OCI-LY3 (cell line): Measurements from ENCODE around the gene MFRP.

ENCODE experiments used
- H2AFZ ChIP-seq: fragments of 200-600, 300-600 bp; shearing (Covaris generic); 2 replicates; pipeline ENCODE4 v1.6.0; 2014; ENCODE audit warnings: antibody characterized with exemption, low read depth, low read length
- H3K27ac ChIP-seq: fragments of 200-600, 300-600 bp; sonication (generic); 2 replicates; pipeline ENCODE4 v1.5.1; 2014; ENCODE audit warnings: mild to moderate bottlenecking, low read length, moderate library complexity, mixed read lengths
- H3K27me3 ChIP-seq: fragments of 200-600, 300-600 bp; sonication (generic); 2 replicates; pipeline ENCODE4 v1.6.1; 2014; ENCODE audit warnings: low read depth, low read length, mixed read lengths
- H3K36me3 ChIP-seq: fragments of 200-600, 300-600 bp; sonication (generic); replicated peaks from 2 replicates; pipeline ENCODE3; 2014; ENCODE audit warnings: low read depth, low read length, mixed read lengths
- H3K4me1 ChIP-seq: fragments of 300-600, 200-600 bp; sonication (generic); 2 replicates; pipeline ENCODE4 v1.6.1; 2014; ENCODE audit warnings: low read length, mixed read lengths
- H3K4me2 ChIP-seq: fragments of 200-600, 300-600 bp; sonication (generic); 2 replicates; pipeline ENCODE4 v1.6.1; 2014; ENCODE audit warnings: low read length, mixed read lengths
- H3K4me3 ChIP-seq: fragments of 300-600, 200-600 bp; sonication (generic); 2 replicates; pipeline ENCODE4 v1.5.1; 2014; ENCODE audit warnings: antibody characterized with exemption, mild to moderate bottlenecking, low read length, moderate library complexity
- H3K79me2 ChIP-seq: fragments of 300-600, 200-600 bp; shearing (Covaris generic); 2 replicates; pipeline ENCODE4 v1.6.1; 2014; ENCODE audit warnings: mild to moderate bottlenecking, low read length, mixed read lengths
- H3K9ac ChIP-seq: fragments of 300-600, 200-600 bp; shearing (Covaris generic); 2 replicates; pipeline ENCODE4 v1.6.0; 2014; ENCODE audit warnings: mild to moderate bottlenecking, low read length, moderate library complexity
- H3K9me3 ChIP-seq: fragments of 200-600, 300-600 bp; shearing (Covaris generic); 2 replicates; pipeline ENCODE4 v1.6.1; 2014; ENCODE audit warnings: low read length, mixed read lengths; ENCODE audit not compliant: insufficient read depth
- H4K20me1 ChIP-seq: fragments of 200-600, 300-600 bp; sonication (generic); 2 replicates; pipeline ENCODE4 v1.6.1; 2016; ENCODE audit warnings: low read length, mixed read lengths; ENCODE audit not compliant: insufficient read depth
- EZH2phosphoT487 ChIP-seq: fragments of 200-600 bp; shearing (Covaris generic); IDR thresholded peaks from 2 replicates; pipeline ENCODE4 v1.6.1; 2018; ENCODE audit warnings: antibody characterized with exemption, mixed run types, low read depth
- TF ChIP-seq, protein P1 (sequence below): fragments of 200-600, 300-600 bp; sonication (generic); IDR thresholded peaks from 2 replicates; pipeline ENCODE4 v1.5.1; 2014; ENCODE audit warnings: antibody characterized with exemption, low read length, low read depth

Gene MFRP

DNA sequence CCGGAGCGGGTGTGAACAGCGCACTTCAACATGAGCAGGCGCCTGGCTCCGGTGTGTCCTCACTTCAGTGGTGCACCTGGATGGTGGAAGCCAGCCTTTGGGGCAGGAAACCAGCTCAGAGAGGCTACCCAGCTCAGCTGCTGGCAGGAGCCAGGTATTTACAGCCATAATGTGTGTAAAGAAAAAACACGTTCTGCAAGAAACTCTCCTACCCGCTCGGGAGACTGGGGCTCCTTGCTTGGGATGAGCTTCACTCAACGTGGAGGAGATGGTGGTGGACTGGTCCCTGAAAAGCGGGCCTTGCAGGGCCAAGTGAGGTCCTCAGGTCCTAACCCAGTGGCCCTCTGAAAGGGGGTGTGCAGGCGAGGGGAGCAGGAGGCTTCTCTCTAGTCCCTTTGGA lies 37.1 kb downstream of the MFRP start:
- H3K27me3 ChIP-seq = no peaks in the 10 kb centered on the region
- H3K9me3 ChIP-seq = no peaks in the 10 kb centered on the region
- H3K79me2 ChIP-seq = no peaks in the 10 kb centered on the region
- H3K27ac ChIP-seq = no peak overlapping the region
- TF ChIP-seq EZH2phosphoT487 = no peak
- TF ChIP-seq, protein P1, sequence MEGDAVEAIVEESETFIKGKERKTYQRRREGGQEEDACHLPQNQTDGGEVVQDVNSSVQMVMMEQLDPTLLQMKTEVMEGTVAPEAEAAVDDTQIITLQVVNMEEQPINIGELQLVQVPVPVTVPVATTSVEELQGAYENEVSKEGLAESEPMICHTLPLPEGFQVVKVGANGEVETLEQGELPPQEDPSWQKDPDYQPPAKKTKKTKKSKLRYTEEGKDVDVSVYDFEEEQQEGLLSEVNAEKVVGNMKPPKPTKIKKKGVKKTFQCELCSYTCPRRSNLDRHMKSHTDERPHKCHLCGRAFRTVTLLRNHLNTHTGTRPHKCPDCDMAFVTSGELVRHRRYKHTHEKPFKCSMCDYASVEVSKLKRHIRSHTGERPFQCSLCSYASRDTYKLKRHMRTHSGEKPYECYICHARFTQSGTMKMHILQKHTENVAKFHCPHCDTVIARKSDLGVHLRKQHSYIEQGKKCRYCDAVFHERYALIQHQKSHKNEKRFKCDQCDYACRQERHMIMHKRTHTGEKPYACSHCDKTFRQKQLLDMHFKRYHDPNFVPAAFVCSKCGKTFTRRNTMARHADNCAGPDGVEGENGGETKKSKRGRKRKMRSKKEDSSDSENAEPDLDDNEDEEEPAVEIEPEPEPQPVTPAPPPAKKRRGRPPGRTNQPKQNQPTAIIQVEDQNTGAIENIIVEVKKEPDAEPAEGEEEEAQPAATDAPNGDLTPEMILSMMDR = no peak
- H3K4me2 ChIP-seq = no peak overlapping the region
- H2AFZ ChIP-seq = no peak overlapping the region
- H4K20me1 ChIP-seq = no peaks in the 10 kb centered on the region
- H3K4me3 ChIP-seq = no peak overlapping the region
- no peak overlapping the region for H3K9ac ChIP-seq
- H3K36me3 ChIP-seq = peaks cover 31% of the 10 kb centered on the region
- no peaks in the 10 kb centered on the region for H3K4me1 ChIP-seq

DNA sequence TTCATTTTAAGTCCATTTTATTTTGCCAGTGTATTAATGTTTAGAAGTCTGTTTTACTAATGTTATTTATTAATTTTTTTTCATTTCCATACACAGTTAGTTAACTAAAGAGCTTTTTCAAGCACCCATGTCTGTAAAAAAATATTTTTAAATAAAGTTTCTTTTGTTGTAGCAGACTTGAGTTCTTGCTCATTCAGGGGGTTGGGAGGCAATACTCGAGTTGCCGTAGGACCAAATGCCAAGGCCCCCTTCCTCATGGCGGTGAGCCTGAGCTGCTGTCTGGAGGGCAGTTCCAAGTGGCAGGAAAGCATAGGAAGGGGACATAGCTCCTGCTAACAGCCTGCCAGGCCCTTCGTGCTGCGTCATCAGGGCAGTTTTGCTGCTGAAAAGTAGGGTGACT lies 38.5 kb downstream of the MFRP start:
- Histone ChIP-seq H3K27me3 (no peaks in the 10 kb centered on the region), H2AFZ (no peak overlapping the region), H4K20me1 (no peaks in the 10 kb centered on the region), H3K9ac (no peak overlapping the region), H3K9me3 (no peaks in the 10 kb centered on the region), H3K36me3 (peaks cover 39% of the 10 kb centered on the region), H3K4me2 (no peak overlapping the region), H3K4me1 (no peaks in the 10 kb centered on the region), H3K79me2 (no peaks in the 10 kb centered on the region), H3K4me3 (no peak overlapping the region), H3K27ac (no peak overlapping the region)
- TF ChIP-seq, protein P1 = no peak
- no peak for TF ChIP-seq EZH2phosphoT487

DNA sequence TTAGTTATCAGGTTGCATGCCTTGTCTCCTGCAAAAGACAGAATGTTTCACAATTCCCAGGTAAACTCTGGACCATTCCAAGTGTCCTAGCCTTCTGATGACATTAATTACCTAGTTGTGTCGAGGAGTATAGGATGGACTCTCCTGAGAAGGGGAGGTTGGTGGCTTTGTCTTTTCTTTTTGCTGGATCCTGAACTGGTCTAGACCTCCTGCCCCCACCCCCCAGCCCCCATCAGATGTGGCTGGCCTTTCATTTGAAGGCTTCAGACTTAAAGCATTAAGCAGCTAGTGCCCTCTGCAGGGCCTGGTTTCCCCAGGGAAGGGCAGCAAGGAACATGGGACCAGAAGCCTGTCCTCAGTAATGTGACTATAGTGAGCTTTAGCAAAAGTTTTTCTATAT lies 39.3 kb downstream of the MFRP start:
- Histone ChIP-seq H4K20me1 (no peaks in the 10 kb centered on the region), H3K4me1 (no peaks in the 10 kb centered on the region), H3K27ac (no peak overlapping the region), H3K9me3 (no peaks in the 10 kb centered on the region), H3K4me2 (no peak overlapping the region), H3K36me3 (peaks cover 45% of the 10 kb centered on the region), H3K9ac (no peak overlapping the region), H2AFZ (no peak overlapping the region), H3K4me3 (no peak overlapping the region), H3K79me2 (no peaks in the 10 kb centered on the region), H3K27me3 (no peaks in the 10 kb centered on the region)
- no peak for TF ChIP-seq EZH2phosphoT487
- TF ChIP-seq, protein P1 = peak; percentile 21

DNA sequence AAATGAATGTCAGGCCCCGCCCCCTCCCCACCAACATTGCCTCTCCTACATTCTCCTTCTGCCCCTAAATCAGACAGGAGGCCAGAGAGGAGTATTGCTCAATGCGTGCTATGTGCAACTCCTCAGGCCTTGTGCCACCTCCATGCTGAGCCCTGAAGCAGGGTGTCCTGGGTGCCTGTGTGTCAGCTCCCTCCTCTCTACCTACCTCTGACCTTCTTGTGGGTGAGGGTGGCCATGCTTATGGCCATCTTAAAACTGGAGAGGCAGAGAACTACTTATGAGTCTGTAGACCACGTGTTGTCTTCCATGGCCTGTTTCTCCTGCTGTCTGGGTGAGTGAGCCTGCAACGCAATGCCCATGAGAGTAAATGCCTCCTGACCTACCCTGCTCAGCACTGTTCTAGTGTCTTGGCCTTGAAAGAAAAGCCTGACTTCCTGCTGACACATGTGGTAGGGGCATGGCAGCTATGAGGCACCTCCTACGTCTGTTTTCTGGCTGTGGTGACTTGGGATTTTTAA lies 40.1 kb downstream of the MFRP start:
- Histone ChIP-seq H4K20me1 (no peaks in the 10 kb centered on the region), H3K4me1 (no peaks in the 10 kb centered on the region), H3K27ac (no peak overlapping the region), H3K9ac (no peak overlapping the region), H3K4me2 (no peak overlapping the region), H3K9me3 (no peaks in the 10 kb centered on the region), H3K27me3 (no peaks in the 10 kb centered on the region), H3K4me3 (no peak overlapping the region), H3K36me3 (peaks cover 53% of the 10 kb centered on the region), H2AFZ (no peak overlapping the region), H3K79me2 (no peaks in the 10 kb centered on the region)
- TF ChIP-seq, protein P1 = no peak
- no peak for TF ChIP-seq EZH2phosphoT487
